K562 (cell line): ENCODE data around the gene ETHE1. TPM values are rescaled to one million over a fixed set of nuclear protein-coding genes. Genes with fewer than 3 reads are reported as not detected.

Experiments used
- BCOR ChIP-seq: fragments of 450-650 bp; IDR thresholded peaks from 2 replicates; pipeline ENCODE4 v1.6.1; 2016
- CBFA2T3 ChIP-seq: fragments of 450-650 bp; IDR thresholded peaks from 2 replicates; pipeline ENCODE4 v1.6.1; 2017
- FOS ChIP-seq: IDR thresholded peaks from 3 replicates; pipeline ENCODE4 v1.6.1; 2011; ENCODE audit not compliant: insufficient read length; ENCODE audit errors: extremely low read depth
- GABPB2 ChIP-seq: fragments of 250-450 bp; sonication (Bioruptor Pico); conservative IDR thresholded peaks from 2 replicates; pipeline ENCODE4 v1.5.1; 2021; ENCODE audit warnings: mild to moderate bottlenecking
- JUND ChIP-seq, 2 experiments: IDR thresholded peaks; 2 replicates in 1 of 2; 3 replicates in 1 of 2; pipeline ENCODE4 v1.6.1; 2011; ENCODE audit warnings: borderline replicate concordance in 2 of 2, low read depth in 2 of 2, low read length in 2 of 2, improper control_type of control experiment in 1 of 2, missing biosample characterization in 1 of 2, missing genetic modification characterization in 1 of 2, missing genetic modification reagents in 1 of 2
- MCM2 ChIP-seq: fragments of 450-650 bp; IDR thresholded peaks from 2 replicates; pipeline ENCODE4 v1.6.1; 2017; ENCODE audit warnings: low read depth, mild to moderate bottlenecking
- MED1 ChIP-seq: sonication (generic); formaldehyde crosslinking; IDR thresholded peaks from 2 replicates; pipeline ENCODE4 v1.8.1; 2023; ENCODE audit warnings: missing genetic modification reagents, borderline replicate concordance
- NFE2 ChIP-seq: IDR thresholded peaks from 2 replicates; pipeline ENCODE4 v1.6.1; 2014; ENCODE audit warnings: antibody characterized with exemption, low read depth
- NFIC ChIP-seq: fragments of 450-650 bp; IDR thresholded peaks from 2 replicates; pipeline ENCODE4 v1.6.1; 2017; ENCODE audit warnings: mild to moderate bottlenecking, inconsistent platforms
- PHB ChIP-seq: fragments of 250-450 bp; sonication (Bioruptor Pico); IDR thresholded peaks from 2 replicates; pipeline ENCODE4 v1.5.0; 2021
- SPI1 ChIP-seq: IDR thresholded peaks from 2 replicates; pipeline ENCODE4 v1.6.1; 2011; ENCODE audit warnings: low read depth, low read length, control low read depth, borderline replicate concordance
- SREBF1 ChIP-seq: fragments of 150-350 bp; IDR thresholded peaks from 2 replicates; pipeline ENCODE4 v1.6.1; 2014; ENCODE audit warnings: antibody characterized with exemption, low read depth, low read length, borderline replicate concordance
- TAL1 ChIP-seq: fragments of 450-650 bp; IDR thresholded peaks from 2 replicates; pipeline ENCODE4 v1.6.1; 2016; ENCODE audit warnings: mild to moderate bottlenecking
- ZNF586 ChIP-seq: fragments of 450-650 bp; formaldehyde crosslinking; conservative IDR thresholded peaks from 2 replicates; pipeline ENCODE4 v1.4.0; 2020; ENCODE audit warnings: mild to moderate bottlenecking, moderate library complexity
- polyA plus RNA-seq, 8 experiments: library from polyadenylated mRNA; depleted of rRNA in 4 of 8; stranded (reverse) in 5 of 8; unstranded in 3 of 8; fragments of >200 nt; fragmentation: Nextera tagmentation in 2 of 8; fragmentation: Illumina TruSeq in 1 of 8; extraction: Ambion mirVana in 2 of 8; extraction: Trizol in 1 of 8; gene quantifications; 2 replicates each; pipeline versions ENCODE4 v1.2.1 to v1.2.3, GENCODE V29; 2011 to 2014; ENCODE audit warnings: inconsistent platforms in 1 of 8, missing spikeins in 1 of 8
- total RNA-seq, 7 experiments: library from RNA; depleted of rRNA in 6 of 7; stranded (reverse); fragments of >200 nt in 6 of 7; fragmentation: Illumina TruSeq in 2 of 7; extraction: Trizol in 2 of 7; gene quantifications; 2 replicates each; pipeline versions ENCODE4 v1.2.1 to v1.2.3, GENCODE V29; 2011 to 2021; ENCODE audit warnings: low replicate concordance in 1 of 7
- TF ChIP-seq, protein P1 (sequence below): sonication (generic); formaldehyde crosslinking; IDR thresholded peaks from 2 replicates; pipeline ENCODE4 v1.8.0; 2022; ENCODE audit warnings: mild to moderate bottlenecking, missing genetic modification reagents
- TF ChIP-seq, protein P2 (sequence below): fragments of 200-600 bp; sonication (generic); IDR thresholded peaks from one replicate; pipeline ENCODE4 v1.6.1; 2012; ENCODE audit warnings: mild to moderate bottlenecking, low read depth, low read length, inconsistent platforms

ETHE1 gene
- total and polyA plus RNA-seq, 9 of the 15 experiments (the other 6 are each of a cell fraction or from before 2014, with no cell fraction given), result 2.9 to 21.0 (median 10.2) TPM

DNA sequence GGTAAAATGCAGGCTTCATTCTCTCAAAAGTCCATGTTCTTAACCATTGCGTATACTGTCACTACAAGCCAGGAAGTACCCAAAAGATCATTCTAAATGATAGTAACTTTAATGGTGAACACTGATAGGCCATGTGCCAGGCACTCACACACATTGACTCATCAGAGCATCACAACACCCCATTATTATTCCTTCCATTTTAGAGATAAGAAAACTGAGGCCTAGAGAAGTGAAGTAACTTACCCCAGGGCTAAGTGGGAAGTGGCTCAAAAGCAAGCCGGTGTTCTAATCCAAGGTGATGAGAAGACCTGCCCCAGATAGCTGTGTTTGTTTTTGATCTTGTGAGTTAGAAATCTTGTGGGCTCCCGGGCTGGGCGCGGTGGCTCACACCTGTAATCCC is 21.1 kb downstream of the ETHE1 start (continued):
- TF ChIP-seq, protein P1, sequence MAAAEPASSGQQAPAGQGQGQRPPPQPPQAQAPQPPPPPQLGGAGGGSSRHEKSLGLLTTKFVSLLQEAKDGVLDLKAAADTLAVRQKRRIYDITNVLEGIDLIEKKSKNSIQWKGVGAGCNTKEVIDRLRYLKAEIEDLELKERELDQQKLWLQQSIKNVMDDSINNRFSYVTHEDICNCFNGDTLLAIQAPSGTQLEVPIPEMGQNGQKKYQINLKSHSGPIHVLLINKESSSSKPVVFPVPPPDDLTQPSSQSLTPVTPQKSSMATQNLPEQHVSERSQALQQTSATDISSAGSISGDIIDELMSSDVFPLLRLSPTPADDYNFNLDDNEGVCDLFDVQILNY (CRISPR knock-in tag), result no peak
- TF ChIP-seq, protein P2, sequence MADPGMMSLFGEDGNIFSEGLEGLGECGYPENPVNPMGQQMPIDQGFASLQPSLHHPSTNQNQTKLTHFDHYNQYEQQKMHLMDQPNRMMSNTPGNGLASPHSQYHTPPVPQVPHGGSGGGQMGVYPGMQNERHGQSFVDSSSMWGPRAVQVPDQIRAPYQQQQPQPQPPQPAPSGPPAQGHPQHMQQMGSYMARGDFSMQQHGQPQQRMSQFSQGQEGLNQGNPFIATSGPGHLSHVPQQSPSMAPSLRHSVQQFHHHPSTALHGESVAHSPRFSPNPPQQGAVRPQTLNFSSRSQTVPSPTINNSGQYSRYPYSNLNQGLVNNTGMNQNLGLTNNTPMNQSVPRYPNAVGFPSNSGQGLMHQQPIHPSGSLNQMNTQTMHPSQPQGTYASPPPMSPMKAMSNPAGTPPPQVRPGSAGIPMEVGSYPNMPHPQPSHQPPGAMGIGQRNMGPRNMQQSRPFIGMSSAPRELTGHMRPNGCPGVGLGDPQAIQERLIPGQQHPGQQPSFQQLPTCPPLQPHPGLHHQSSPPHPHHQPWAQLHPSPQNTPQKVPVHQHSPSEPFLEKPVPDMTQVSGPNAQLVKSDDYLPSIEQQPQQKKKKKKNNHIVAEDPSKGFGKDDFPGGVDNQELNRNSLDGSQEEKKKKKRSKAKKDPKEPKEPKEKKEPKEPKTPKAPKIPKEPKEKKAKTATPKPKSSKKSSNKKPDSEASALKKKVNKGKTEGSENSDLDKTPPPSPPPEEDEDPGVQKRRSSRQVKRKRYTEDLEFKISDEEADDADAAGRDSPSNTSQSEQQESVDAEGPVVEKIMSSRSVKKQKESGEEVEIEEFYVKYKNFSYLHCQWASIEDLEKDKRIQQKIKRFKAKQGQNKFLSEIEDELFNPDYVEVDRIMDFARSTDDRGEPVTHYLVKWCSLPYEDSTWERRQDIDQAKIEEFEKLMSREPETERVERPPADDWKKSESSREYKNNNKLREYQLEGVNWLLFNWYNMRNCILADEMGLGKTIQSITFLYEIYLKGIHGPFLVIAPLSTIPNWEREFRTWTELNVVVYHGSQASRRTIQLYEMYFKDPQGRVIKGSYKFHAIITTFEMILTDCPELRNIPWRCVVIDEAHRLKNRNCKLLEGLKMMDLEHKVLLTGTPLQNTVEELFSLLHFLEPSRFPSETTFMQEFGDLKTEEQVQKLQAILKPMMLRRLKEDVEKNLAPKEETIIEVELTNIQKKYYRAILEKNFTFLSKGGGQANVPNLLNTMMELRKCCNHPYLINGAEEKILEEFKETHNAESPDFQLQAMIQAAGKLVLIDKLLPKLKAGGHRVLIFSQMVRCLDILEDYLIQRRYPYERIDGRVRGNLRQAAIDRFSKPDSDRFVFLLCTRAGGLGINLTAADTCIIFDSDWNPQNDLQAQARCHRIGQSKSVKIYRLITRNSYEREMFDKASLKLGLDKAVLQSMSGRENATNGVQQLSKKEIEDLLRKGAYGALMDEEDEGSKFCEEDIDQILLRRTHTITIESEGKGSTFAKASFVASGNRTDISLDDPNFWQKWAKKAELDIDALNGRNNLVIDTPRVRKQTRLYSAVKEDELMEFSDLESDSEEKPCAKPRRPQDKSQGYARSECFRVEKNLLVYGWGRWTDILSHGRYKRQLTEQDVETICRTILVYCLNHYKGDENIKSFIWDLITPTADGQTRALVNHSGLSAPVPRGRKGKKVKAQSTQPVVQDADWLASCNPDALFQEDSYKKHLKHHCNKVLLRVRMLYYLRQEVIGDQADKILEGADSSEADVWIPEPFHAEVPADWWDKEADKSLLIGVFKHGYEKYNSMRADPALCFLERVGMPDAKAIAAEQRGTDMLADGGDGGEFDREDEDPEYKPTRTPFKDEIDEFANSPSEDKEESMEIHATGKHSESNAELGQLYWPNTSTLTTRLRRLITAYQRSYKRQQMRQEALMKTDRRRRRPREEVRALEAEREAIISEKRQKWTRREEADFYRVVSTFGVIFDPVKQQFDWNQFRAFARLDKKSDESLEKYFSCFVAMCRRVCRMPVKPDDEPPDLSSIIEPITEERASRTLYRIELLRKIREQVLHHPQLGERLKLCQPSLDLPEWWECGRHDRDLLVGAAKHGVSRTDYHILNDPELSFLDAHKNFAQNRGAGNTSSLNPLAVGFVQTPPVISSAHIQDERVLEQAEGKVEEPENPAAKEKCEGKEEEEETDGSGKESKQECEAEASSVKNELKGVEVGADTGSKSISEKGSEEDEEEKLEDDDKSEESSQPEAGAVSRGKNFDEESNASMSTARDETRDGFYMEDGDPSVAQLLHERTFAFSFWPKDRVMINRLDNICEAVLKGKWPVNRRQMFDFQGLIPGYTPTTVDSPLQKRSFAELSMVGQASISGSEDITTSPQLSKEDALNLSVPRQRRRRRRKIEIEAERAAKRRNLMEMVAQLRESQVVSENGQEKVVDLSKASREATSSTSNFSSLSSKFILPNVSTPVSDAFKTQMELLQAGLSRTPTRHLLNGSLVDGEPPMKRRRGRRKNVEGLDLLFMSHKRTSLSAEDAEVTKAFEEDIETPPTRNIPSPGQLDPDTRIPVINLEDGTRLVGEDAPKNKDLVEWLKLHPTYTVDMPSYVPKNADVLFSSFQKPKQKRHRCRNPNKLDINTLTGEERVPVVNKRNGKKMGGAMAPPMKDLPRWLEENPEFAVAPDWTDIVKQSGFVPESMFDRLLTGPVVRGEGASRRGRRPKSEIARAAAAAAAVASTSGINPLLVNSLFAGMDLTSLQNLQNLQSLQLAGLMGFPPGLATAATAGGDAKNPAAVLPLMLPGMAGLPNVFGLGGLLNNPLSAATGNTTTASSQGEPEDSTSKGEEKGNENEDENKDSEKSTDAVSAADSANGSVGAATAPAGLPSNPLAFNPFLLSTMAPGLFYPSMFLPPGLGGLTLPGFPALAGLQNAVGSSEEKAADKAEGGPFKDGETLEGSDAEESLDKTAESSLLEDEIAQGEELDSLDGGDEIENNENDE, result no peak
- TF ChIP-seq ZNF586 (CRISPR knock-in tag), result no peak
- no peak for TF ChIP-seq PHB (CRISPR knock-in tag)
- no peak for TF ChIP-seq MED1 (CRISPR knock-in tag)
- TF ChIP-seq BCOR, result peak; percentile 91
- TF ChIP-seq JUND (IDR thresholded peaks at IDR 0.05; ENCODE audit: borderline replicate concordance, low read depth, low read length), result peak; percentile 45; the same call in 1 of the 2 replicates
- TF ChIP-seq JUND (tag; IDR thresholded peaks at IDR 0.05; ENCODE audit: borderline replicate concordance, low read depth, low read length), result no peak
- no peak for TF ChIP-seq TAL1
- no peak for TF ChIP-seq NFE2
- TF ChIP-seq NFIC, result peak; percentile 71
- peak; percentile 13; the same call in 1 of the 2 replicates for TF ChIP-seq CBFA2T3
- TF ChIP-seq SPI1, result no peak
- no peak for TF ChIP-seq FOS
- TF ChIP-seq MCM2, result no peak
- no peak for TF ChIP-seq GABPB2 (CRISPR knock-in tag)
- TF ChIP-seq SREBF1, result no peak
